GM13976 (cell line): ENCODE measurements around the gene FNDC3B.

ENCODE experiments used
- DNase-seq: peaks from one replicate; pipeline ENCODE4 v3.0.0; 2012; ENCODE audit warnings: low spot score
- CTCF ChIP-seq: IDR thresholded peaks from 2 replicates; pipeline ENCODE4 v1.5.1; 2012; ENCODE audit warnings: borderline replicate concordance, mild to moderate bottlenecking; ENCODE audit not compliant: insufficient read depth; ENCODE audit errors: extremely low read depth, missing control alignments, control extremely low read depth
- in situ Hi-C: fragments of 300-500 bp; cut with MboI; formaldehyde crosslinking; loops from one replicate; pipeline ENCODE4 v1.12.0; 2022; ENCODE audit warnings: low sequenced_read_pairs, mixed read lengths, inconsistent platforms; ENCODE audit not compliant: unreplicated experiment

The FNDC3B gene

DNA sequence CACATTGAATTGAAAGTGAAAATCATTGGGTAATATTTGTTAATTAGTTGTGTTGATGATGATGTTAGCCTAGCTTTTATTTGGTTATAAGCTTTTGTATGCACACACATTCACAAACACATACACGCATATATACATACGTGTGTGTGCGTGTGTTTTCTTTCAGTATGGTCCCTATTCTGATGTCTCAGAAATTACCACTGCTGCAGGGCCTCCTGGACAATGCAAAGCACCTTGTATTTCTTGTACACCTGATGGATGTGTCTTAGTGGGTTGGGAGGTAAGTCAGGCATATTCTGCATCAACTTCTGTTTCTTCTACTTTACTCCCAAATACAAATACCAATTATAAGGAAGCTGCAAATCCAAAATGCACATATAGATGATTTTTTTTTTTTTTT is 306.8 kb downstream of the FNDC3B start:
- TF ChIP-seq CTCF: no peak
- in situ Hi-C loops: loop anchor here (25.0 kb wide), 1 partner anchor 684 kb away; no protein-coding TSS in a partner anchor
- no peak for DNase-seq

- TF ChIP-seq CTCF: no peak
- DNase-seq: no peak
- in situ Hi-C loops: loop anchor here (25.0 kb wide), 1 partner anchor 686 kb away; no protein-coding TSS in a partner anchor
Observed at GRCh38 chr3:172347895-172348679, 308.7 kb downstream of the FNDC3B start.

DNA sequence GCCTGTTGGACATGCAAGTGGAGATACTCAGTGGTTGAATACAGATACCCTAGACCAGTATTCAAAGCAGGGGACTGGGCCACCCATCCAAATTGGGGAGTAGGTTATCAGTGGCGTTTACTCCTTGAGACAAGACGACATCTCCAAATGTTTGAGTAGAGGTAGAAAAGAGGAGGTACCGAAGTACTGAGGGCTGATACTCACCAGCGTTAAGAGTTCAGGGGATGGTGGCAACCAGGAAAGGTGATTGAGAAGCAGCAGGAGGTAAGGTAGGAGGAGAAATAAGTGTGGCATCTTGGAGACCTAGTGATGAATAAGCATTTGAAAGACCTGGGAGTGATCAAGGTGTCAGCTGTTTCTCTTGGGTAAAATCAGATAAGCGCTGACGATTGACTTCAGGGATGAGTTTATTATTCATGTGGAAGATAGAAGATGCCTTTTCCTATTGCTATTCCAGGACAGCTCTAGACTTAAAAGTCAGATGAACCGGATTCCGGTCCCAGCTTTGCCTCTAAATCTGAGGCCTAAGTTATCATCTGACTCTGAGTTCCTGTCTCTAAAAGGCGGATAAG is 312.6 kb downstream of the FNDC3B start:
- no peak for TF ChIP-seq CTCF
- in situ Hi-C loops: no loop called here
- DNase-seq: no peak

GRCh38 chr3:172352786-172353185 is 313.4 kb downstream of the FNDC3B start:
- in situ Hi-C loops: no loop called here
- TF ChIP-seq CTCF: no peak
- DNase-seq: no peak

- in situ Hi-C loops: no loop called here
- TF ChIP-seq CTCF: no peak
- no peak for DNase-seq
Observed at GRCh38 chr3:172354931-172355499, 315.6 kb downstream of the FNDC3B start.

GRCh38 chr3:172355836-172356235 is 316.5 kb downstream of the FNDC3B start:
- in situ Hi-C loops: no loop called here

More at GRCh38 chr3:172355836-172356235, 316.5 kb downstream of the FNDC3B start:
- no peak for DNase-seq
- no peak for TF ChIP-seq CTCF
